Activated CD4-positive, alpha-beta T cell treated with anti-CD3 and anti-CD28 coated beads for 1 hour (primary cell): ENCODE measurements around the gene ZNF654.
A peak's percentile ranks its signal among the peaks of the same experiment; 100 is the strongest.
"Not testable (repeated sequence)": the region's sequence is repeated elsewhere in the genome, so short reads cannot be mapped to it uniquely, and the experiment has no call there.

Experiments
- DNase-seq: peaks from one replicate; pipeline ENCODE4 v3.0.0-alpha.2; 2020

Gene ZNF654

GRCh38 chr3:88148651-88149050 lies 89.6 kb downstream of the ZNF654 start:
- no peak for DNase-seq

DNA sequence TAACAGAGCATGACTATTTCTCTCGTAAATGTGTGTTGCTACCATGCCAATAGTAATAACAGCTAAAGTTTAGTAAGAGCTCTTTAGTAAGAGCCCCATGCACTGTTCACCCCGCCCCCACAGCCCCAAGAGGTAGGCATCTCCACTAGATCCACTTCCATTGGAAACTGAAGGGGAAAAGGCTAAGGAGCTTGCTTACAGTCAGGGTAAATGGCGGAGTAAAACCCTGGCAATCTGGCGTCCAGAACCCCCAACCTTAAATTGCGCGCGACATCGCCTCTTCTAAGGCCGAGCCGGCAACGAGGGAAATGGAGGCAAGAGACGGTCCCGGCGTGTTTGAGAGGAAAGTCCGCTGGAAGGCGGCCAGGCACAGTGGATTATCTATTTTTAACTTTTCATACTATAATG lies 90.0 kb downstream of the ZNF654 start:
- DNase-seq, result no peak

DNA sequence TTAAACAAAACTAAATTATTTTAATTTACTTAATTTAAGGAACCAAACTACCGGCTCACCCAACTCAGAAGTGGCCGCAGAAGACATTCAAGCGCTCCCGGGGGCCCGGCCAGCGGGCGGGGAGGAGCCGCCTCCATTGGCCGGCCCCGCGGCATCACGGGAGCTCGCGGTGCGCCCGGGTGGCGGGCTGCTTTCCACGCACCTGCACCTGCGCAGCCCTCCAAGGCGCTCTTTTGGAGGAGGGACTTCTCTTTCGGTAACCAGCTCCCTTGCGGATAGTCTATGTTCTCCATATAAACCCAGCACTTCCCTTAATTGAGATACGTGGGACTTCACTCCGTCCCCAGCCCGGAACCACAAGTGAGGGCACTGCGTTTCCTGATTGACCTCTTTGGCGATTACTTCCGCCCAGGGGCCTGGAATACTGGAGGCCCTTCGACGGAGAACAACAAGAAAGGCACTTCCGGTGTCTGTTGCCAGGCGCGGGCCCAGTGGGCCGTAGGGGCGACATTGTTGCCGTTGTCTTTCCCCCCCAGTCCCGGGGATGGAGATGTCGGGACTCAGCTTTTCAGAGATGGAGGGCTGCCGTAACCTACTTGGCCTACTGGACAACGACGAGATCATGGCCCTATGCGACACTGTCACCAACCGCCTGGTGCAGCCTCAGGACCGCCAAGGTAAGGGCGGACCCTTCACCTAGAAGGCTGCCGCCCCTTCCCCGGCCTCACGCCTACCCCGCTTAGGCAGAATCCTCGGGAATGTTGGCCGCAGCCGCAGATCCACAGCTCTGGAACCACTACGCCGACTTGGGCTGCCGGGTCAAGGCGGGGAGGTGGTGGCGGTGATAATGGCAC lies 90.7 kb downstream of the ZNF654 start, which contains the start of gene C3orf38:
Gene C3orf38 (plus strand): TSS at position 451 of the 854 bp plus-strand sequence. CDS start 94 bp downstream, at position 545.
- peak; percentile 68 for DNase-seq

DNA sequence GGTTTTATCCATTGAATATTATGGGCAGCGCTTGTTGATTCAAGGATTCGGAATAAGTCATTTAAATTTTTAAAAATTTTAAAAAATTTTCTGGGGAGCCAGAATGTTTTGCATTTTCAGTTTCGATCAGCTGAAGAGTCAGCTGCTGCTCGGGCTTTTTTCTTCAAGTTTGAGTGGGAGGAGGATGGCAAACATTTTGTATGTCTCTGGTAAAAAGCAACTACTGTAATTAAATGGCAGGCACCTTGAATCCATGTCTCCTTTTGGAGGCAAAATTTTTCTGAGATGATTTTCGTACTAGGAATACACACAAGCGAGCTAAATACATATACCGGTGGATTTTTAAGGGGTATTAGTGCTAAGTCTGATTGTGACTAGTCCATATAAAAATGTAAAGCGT lies 91.3 kb downstream of the ZNF654 start:
- no peak for DNase-seq

DNA sequence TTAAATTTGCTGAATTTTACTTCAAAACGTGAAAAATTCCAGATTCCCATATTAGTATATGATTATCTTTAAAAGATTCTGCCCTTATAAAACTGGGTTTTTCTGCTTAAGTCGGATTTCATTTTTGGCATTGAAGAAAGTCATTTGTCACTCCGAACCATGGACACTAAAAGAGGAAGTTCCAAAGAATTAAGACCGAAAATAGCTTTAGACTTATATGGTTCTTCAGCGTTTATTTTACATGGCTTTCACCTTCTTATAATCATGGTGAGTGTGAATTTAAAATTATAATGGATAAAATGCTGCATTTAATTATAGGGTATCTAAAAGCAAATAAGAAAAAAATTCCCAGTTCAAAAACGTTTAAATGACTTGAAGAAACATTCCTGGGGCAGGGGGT lies 91.8 kb downstream of the ZNF654 start:
- DNase-seq, result no peak

DNA sequence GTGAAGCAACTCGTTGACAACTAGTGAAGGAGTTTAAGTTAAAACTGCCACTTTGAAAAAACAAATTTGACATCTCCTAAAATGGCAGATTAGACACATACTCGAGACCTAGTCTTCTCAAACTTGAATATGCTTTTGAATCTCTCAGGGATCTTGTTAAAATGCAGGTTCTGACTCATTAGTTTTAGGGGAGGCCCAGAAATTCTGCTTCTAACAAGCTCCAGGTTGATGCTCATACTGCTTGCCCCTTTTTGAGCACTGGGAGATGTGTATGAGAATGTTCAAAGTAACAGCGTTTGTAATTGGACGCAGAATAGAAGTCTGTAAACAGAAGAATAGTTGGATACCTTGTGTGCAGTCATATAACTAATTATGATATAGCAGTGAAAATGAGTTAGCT lies 92.3 kb downstream of the ZNF654 start:
- no peak for DNase-seq

GRCh38 chr3:88152841-88153240 lies 93.8 kb downstream of the ZNF654 start:
- no peak for DNase-seq

DNA sequence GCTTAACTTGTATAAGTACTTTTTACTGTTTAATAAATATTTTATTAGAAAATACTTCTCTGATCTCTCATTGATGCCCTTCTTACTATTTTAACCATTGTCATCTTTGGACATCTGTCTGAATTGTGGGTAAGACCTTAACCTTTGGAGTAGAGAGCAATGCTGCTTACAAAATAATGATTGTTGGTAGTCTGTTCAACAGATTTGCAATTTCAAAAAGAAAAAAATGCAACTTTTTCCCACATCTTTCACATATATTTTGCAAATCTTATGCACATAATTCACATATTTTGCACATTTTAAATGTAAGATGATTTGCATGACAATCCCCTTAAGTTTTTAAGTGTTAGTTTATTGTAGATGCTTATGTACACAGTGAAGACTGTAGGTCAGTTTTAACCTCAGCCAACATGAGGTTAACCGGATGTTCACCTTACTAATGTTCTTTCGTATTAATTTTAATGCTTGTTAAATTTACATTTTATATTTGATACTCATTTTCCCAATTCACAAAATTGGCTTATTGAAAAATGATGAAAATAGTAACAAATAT lies 107.4 kb downstream of the ZNF654 start:
- DNase-seq, result no peak

DNA sequence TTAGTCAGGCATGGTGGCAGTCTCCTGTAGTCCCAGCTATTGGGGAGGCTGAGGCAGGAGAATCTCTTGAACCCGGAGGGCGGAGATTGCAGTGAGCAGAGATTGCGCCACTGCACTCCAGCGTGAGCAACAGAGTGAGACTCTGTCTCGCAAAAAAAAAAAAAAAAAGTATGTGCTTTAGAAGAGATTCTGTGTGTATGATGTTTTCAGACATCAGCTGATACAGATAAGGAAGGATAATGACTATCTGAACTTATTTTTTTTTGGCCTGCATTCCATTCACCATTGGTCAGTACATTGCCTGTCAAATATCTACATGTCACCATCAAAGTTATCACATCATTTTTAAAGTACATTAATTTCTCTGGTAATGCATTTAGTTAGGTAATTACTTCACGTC lies 108.1 kb downstream of the ZNF654 start:
- DNase-seq, result no peak

DNA sequence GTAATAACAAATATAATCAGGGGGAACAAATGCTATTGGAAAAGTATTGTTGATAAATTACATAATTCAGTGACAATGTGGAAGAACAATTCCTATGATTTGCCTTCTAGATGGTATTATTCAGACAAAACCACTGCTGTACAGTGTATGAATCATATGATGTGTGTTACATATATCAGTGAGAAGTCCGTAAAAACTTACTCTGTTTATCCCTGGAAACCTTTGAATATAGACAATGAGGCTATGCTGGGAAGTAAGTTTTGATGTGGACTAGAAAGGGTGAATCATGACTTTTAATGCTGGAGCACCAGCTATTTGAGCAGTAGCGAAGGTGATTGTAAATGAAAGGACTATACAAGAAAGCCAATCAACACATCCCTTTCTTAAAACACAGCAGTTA lies 108.6 kb downstream of the ZNF654 start:
- no peak for DNase-seq

- DNase-seq, result no peak
These were observed 109.1 kb downstream of the ZNF654 start for GRCh38 chr3:88168171-88168570.

GRCh38 chr3:88180398-88180999 lies 121.4 kb downstream of the ZNF654 start:
- no peak for DNase-seq

DNA sequence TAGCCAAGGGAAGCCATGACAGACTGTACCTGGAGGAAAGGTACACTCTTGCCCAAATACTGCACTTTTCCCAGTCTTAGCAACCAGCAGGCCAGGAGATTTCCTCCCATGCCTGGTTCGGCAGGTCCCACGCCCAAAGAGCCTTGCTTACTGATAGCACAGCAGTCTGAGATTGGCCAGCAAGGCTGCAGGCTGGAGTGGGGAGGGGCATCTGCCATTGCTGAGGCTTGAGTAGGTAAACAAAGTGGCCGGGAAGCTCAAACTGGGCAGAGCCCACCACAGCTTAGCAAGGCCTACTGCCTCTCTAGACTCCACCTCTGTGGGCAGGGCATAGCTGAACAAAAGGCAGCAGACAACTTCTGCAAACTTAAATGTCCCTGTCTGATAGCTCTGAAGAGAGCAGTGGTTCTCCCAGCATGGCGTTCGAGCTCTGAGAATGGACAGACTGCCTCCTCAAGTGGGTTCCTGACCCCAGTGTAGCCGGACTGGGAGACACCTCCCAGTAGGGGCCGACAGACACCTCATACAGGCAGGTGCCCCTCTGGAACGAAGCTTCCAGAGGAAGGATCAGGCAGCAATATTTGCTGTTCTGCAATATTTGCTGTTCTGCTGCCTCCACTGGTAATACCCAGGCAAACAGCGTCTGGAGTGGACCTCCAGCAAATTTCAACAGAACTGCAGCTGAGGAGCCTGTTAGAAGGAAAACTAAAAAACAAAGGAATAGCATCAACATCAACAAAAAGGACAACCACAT lies 123.3 kb downstream of the ZNF654 start:
- not testable (repeated sequence) for DNase-seq

GRCh38 chr3:88188436-88188835 lies 129.4 kb downstream of the ZNF654 start:
- DNase-seq, result no peak

DNA sequence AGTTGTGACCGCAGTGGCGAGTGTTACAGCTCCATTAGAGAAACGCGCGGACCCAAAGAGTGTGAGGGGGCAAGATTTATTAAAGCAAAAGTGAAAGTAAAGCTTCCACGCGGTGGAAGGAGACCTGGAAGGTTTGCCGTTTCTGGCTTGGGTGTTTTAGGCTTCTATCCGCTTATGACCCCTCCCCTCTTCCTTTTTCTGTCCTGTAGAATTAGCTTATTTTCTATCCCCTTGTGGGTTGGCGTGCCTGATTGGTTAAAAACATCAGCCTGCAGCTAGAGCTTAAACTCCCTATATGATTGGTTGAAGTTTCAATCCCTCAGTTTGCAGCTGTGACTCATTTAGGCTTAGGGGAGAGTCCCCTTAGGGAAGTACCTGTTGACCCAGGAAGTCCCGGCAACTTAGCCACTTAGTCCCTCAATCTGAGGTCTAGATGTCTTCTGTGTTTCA lies 130.3 kb downstream of the ZNF654 start:
- DNase-seq, result no peak

- no peak for DNase-seq
These were observed 132.9 kb downstream of the ZNF654 start for GRCh38 chr3:88191872-88192409.

- DNase-seq, result no peak
These were observed 133.6 kb downstream of the ZNF654 start for GRCh38 chr3:88192631-88193030.
